Right atrium auricular region (tissue), 2 donors: ENCODE results near the gene RSKR. TPM values are rescaled to one million over a fixed set of nuclear protein-coding genes. Genes with fewer than 3 reads are reported as not detected.
"Not testable (repeated sequence)": the region's sequence is repeated elsewhere in the genome, so short reads cannot be mapped to it uniquely, and the experiment has no call there.

Source experiments
- DNase-seq: peaks from one replicate; pipeline ENCODE4 v3.0.0-alpha.2; 2019; ENCODE audit warnings: low spot score
- H3K27ac ChIP-seq, 2 donors: fragments of 200-600 bp; sonication (generic); 1 replicate in 1 of 2; 2 replicates in 1 of 2; pipeline ENCODE4 v1.5.1; 2016 to 2019
- H3K27me3 ChIP-seq, 2 donors: fragments of 200-600 bp; sonication (generic); one replicate each; pipeline versions ENCODE4 v1.5.1 to v1.6.0; 2017 to 2019
- H3K36me3 ChIP-seq: fragments of 200-600 bp; sonication (generic); one replicate; pipeline ENCODE4 v1.5.1; 2016
- H3K4me1 ChIP-seq, 2 donors: fragments of 200-600 bp; sonication (generic); one replicate each; pipeline versions ENCODE4 v1.5.1 to v1.6.0; 2017 to 2019
- H3K4me3 ChIP-seq, 2 donors: fragments of 200-600 bp; sonication (generic); 1 replicate in 1 of 2; 2 replicates in 1 of 2; pipeline ENCODE4 v1.5.1; 2017 to 2019; ENCODE audit warnings: mild to moderate bottlenecking in 1 of 2, moderate library complexity in 1 of 2
- H3K9me3 ChIP-seq, 2 donors: fragments of 200-600 bp; sonication (generic); one replicate each; pipeline ENCODE4 v1.5.1; 2019
- CTCF ChIP-seq, 2 donors: fragments of 200-600 bp; sonication (generic); IDR thresholded peaks; one replicate each; pipeline ENCODE4 v1.5.1; 2019; ENCODE audit warnings: antibody characterized with exemption in 2 of 2
- total RNA-seq, 2 donors: library from RNA; depleted of rRNA; stranded (reverse); fragments of >200 nt; gene quantifications; one replicate each; pipeline ENCODE4 v1.1.0, GENCODE V29; 2016

RSKR gene
- total RNA-seq, 2 donors from 2014 or later: 1.3 to 1.8 TPM

DNA sequence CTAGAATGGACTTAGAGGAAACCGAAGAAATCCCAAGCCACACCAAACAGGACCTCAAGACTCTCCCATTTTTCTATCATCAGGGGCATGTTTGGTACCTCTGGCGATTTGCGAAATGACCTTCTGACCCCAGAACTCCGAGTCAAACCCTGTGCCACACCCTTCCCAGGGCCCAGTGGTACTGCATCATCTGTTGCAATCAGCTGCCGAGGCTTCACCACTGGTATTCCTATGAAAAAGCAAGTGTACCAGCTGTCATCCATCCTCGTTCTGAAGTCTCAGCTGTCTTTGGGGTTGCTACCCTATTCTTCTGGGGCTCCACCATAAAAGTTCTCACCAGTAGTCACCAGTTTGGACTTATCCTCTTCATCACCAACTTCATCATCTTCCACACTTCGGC, 2.3 kb upstream of the RSKR start:
- Histone ChIP-seq H3K27me3 (no peaks in the 10 kb centered on the region), H3K36me3 (peaks cover 73% of the 10 kb centered on the region), H3K9me3 (no peaks in the 10 kb centered on the region), H3K27ac (no peak overlapping the region), H3K4me1 (no peaks in the 10 kb centered on the region), H3K4me3 (no peak overlapping the region)
- no peak for TF ChIP-seq CTCF (IDR thresholded peaks at IDR 0.05)
- no peak for DNase-seq

- TF ChIP-seq CTCF (IDR thresholded peaks at IDR 0.05): no peak
- H3K36me3 ChIP-seq: peaks cover 64% of the 10 kb centered on the region
- H3K4me3 ChIP-seq: no peak overlapping the region
- no peaks in the 10 kb centered on the region for H3K27me3 ChIP-seq
- no peak overlapping the region for H3K27ac ChIP-seq
- H3K9me3 ChIP-seq: no peaks in the 10 kb centered on the region
- H3K4me1 ChIP-seq: no peaks in the 10 kb centered on the region
- DNase-seq: no peak
These were observed 1.4 kb upstream of the RSKR start for GRCh38 chr17:28615260-28615940.

DNA sequence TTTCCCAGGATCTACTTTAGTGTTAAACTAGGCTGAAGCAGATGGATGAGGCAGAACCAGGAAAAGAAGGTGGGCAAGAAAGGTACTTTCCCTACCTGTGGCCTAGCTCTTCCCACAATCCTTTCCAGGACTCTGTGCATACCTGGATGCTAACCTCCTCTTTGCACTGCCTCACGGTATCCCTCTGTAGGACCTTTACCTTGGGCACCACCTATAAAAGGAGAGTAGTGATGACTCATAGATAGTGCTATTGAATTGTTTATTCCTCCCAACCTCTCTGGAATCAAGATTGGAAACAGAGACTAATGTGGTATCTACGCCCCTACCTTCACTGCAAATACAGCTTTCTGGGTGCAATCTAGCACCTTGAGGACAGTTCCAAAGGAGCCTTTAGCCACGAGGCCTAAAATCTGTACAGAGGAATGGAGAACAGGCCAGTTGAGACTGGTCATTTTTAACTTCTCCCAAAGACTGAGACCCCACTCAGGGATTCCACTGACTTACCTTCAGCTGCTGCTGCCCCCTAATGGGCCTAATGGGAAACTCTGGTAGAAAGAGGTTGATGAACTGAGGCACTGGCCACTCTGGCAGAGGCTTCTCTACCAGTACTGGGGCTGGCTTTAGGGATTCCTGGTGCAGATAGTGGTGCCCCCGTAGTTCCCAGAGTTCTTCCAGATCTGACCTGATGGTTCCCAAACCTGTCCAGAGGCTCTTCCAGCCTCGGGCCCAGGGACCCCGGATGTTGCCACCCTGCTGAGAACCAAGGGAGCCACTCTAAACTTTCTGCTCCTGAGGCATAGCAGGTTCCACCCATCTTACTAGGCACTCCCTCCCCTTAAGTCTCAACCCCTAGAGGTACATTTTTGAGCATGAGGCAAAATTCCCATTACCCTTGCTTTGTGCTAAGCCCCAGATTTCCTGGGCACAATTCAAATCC, 781 bp downstream of the RSKR start:
- peaks cover 42% of the 10 kb centered on the region for H3K36me3 ChIP-seq
- no peak overlapping the region for H3K27ac ChIP-seq
- no peaks in the 10 kb centered on the region for H3K27me3 ChIP-seq
- no peak overlapping the region for H3K4me3 ChIP-seq
- no peaks in the 10 kb centered on the region for H3K4me1 ChIP-seq
- no peak for DNase-seq
- TF ChIP-seq CTCF (IDR thresholded peaks at IDR 0.05): peak; percentile 43 to 74
- H3K9me3 ChIP-seq: no peaks in the 10 kb centered on the region

DNA sequence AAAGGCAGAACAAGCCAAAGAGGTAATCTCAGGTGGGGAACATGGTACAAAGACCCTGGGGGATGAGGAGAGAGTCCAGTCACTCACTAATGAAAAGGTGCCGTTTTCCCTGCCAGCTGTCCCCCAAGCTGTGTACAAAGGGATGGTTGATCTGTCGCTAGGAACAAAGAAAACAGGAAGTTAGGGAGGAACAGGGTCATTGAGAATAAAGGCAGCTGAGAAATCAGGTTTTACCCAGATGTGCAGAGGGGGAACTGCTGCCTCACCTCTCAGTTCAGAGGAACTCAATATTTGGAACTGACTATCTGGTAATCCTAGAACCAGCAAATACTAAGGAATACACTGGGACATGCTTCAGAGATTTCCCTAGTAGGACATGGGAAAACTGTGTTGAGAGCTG, 1.5 kb downstream of the RSKR start:
- no peak overlapping the region for H3K4me3 ChIP-seq
- H3K27ac ChIP-seq: no peak overlapping the region
- no peaks in the 10 kb centered on the region for H3K4me1 ChIP-seq
- peaks cover 35% of the 10 kb centered on the region for H3K36me3 ChIP-seq
- TF ChIP-seq CTCF (IDR thresholded peaks at IDR 0.05): no peak
- no peak for DNase-seq
- no peaks in the 10 kb centered on the region for H3K9me3 ChIP-seq
- no peaks in the 10 kb centered on the region for H3K27me3 ChIP-seq

- Histone ChIP-seq H3K36me3 (peaks cover 15% of the 10 kb centered on the region), H3K27me3 (no peaks in the 10 kb centered on the region), H3K9me3 (no peaks in the 10 kb centered on the region), H3K27ac (no peak overlapping the region), H3K4me3 (no peak overlapping the region), H3K4me1 (no peaks in the 10 kb centered on the region)
- DNase-seq: no peak
- TF ChIP-seq CTCF (IDR thresholded peaks at IDR 0.05): no peak
These were observed 3.6 kb downstream of the RSKR start for GRCh38 chr17:28610376-28610775.

DNA sequence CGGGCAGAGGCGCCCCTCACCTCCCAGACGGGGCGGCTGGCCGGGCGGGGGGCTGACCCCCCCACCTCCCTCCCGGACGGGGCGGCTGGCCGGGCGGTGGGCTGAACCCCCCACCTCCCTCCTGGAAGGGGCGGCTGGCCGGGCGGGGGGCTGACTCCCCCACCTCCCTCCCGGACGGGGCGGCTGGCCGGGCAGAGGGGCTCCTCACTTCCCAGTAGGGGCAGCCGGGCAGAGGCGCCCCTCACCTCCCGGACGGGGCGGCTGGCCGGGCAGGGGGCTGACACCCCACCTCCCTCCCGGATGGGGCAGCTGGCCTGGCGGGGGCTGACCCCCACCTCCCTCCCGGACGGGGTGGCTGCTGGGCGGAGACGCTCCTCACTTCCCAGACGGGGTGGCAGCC, 10.0 kb downstream of the RSKR start:
- not testable (repeated sequence) for DNase-seq, H3K4me3 ChIP-seq, H3K27me3 ChIP-seq, H3K27ac ChIP-seq, H3K4me1 ChIP-seq, H3K9me3 ChIP-seq, H3K36me3 ChIP-seq
